HG02763 (cell line): ENCODE measurements around the gene GOLGA7B.

Source experiments
- ATAC-seq: cut with Tn5 transposase; IDR thresholded peaks from one replicate; pipeline ENCODE4 v1.9.1; 2021; ENCODE audit warnings: mild to moderate bottlenecking, moderate library complexity; ENCODE audit not compliant: unreplicated experiment

Gene GOLGA7B

DNA sequence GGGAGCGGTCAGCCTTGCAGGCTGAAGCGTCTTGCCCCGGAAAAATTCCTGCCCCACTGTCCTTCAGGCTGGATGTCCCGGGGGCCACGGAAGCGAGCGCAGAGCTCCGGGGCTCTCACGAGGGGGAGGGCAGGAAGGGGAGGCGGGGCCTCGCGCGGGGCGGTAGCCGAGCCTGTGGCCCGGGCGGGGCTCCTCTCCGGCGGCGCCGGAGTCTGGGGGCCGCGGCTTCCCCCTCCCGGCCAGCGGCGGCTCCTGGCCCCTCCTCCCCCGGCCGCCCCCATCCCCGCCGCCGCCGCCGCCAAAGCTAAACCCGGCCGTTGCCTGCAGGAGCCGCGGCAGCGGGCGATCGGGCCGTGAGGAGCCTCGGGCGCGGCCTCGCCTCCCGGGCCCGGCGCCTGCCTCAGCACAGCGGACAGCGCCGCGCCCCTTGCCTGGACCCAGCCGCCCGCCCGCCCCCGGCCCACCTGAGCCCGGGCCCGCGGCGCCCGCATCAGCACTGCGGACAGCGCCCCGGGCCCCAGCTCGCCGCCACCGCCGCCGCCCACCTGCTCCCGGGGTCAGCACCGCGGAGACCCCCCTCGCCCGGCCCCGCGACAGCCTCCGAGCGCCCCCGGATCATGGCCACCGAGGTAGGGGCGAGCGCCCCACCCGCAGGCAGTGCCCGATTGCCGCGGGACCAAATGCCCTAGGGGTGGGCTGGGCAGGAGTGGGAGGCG lies at the start of gene GOLGA7B:
Gene GOLGA7B (plus strand): TSS at position 157 of the 716 bp plus-strand sequence. CDS start 461 bp downstream, at position 618.
- no peak for ATAC-seq

DNA sequence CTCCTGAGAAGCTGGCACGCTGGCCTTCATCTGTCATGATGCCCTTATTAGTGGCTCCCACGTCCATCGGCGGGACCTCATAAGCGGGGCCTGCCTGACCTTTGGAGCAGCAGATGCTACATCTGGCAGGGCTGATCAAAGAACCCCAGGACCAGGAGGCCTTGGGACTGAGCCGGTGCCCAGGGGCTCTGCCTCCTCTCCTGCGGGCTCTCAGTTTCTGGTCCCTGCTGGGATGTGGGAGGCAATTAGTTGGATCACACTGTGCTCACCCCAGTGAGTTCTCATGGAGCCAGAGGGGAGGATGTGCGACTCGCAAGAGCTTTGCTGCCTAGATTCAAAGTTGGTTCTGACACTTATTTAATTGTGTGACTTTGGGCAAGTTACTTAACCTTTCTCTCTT lies 49.2 kb upstream of the GOLGA7B start:
- no peak for ATAC-seq

- ATAC-seq, result no peak
Measured at GRCh38 chr10:97801422-97801821, 48.2 kb upstream of the GOLGA7B start.

GRCh38 chr10:97805096-97805884 lies 44.4 kb upstream of the GOLGA7B start:
- no peak for ATAC-seq

- no peak for ATAC-seq
Measured at GRCh38 chr10:97805949-97806348, 43.7 kb upstream of the GOLGA7B start.

GRCh38 chr10:97810446-97810845 lies 39.2 kb upstream of the GOLGA7B start:
- no peak for ATAC-seq

DNA sequence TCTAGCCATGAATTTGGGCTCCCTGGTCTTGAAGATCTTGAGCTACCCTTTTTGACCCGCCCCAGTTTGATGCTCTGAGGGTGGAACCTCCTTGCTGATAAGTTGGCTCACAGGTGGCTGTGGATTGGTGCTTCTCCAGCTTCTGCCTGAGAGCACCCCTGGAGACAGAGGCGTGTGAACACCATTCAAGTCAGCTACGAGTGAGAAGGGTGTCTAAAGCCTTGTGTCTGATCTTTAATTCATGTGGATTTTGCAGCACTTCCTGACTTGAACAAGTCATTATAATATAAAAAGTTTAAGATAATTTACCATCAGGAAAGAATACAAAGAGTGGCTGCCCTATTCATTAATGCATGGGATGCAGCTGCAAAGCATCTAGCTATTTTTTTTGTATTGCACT lies 37.7 kb upstream of the GOLGA7B start:
- ATAC-seq, result no peak

GRCh38 chr10:97812696-97813095 lies 36.9 kb upstream of the GOLGA7B start:
- no peak for ATAC-seq

GRCh38 chr10:97813311-97813710 lies 36.3 kb upstream of the GOLGA7B start:
- no peak for ATAC-seq

DNA sequence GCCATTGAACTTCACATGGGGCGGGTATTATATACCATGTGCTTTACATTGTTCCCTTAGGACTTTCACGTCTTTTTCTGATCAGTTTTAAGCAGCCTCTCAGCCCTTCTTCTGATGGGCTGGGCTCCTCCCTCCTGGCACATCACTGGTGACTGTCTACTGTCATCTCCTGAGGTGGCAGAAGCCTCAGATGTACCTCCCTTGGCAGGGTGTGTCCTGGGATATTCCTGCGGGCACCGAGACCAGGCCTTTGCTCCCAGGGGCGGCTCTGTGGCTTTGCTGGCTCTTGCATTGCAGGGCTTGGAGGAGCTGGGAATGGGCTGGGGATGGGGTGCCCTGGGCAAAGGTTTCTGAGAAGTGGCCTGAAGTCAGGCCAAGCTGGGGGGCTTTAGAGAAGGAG lies 34.6 kb upstream of the GOLGA7B start:
- ATAC-seq, result no peak

- ATAC-seq, result no peak
Measured at GRCh38 chr10:97816609-97817008, 33.0 kb upstream of the GOLGA7B start.

DNA sequence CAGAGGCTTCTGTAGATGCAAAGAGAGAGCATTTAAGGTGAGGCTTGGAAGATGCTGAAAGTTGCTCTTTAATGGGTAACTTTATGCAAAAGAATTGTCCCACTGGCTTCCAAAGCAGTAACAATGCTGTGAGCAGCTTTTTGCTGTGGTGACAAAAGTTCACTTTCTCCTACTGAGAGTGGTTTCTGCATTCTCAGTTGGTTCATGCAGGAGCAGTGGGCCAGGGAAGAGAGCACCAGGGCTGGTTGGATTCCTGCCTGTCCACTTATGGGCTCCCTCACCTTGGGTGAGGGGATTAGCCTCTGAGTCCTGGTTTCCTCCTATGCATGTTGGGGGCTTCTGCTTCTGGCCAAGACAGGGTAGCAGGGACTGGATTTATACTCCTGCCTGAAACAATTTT lies 31.1 kb upstream of the GOLGA7B start:
- ATAC-seq, result no peak

- no peak for ATAC-seq
Measured at GRCh38 chr10:97820096-97820704, 29.4 kb upstream of the GOLGA7B start.

DNA sequence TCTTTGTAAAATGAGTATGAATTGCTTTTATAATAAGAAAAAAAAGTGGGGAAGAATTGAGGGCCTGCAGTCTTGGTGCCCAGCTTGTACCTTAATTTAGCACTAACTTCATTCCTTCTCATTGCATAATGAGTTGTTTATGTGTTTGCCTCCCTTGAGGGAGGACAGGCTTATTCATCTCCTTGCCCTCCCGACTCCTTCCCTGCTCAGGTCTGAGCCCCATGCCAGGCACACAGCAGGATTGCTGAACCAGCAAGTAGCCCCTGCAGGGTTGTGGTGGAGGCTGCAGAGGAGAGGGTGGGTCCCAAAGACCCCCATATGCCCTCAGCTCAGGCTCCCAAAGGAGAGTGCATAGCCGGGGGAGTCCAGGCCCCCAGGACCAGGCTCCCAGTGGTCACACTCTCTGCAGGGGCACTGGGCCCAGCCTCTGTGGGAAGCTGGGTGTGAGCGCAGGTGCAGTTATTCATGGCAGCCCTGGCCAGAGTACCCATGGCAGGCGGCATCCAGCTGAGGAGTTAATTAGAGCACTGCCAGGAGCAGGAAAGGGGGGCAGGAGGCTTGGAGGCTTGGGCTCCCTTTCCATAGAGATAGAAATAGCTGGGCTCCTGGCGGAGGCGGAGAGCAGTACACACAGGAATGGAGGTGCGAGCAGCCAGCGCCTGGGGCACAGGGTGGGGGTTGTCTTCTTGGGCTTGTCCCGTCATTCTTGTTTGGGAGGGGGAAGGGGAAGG lies 28.2 kb upstream of the GOLGA7B start:
- ATAC-seq, result no peak

DNA sequence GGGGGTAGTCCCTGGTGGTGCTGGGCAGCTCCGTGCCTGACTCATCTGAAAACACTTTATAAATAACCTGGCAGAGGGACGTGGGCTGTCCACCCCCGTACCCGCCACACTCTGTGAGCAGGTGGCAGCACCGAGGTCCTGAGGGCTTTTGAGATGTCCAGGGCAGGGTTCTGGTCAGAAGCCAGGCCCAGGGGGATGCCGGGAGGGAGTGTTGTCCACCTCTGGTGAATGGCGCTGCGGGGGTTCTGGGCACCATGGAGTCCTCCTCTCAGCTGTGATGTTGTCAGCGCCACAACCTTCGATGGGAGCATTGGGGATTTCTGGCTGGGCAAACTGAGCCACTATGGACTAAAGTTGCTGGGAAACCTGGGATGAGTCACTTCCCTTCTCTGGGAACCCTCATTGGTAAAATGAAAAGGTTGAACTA lies 27.4 kb upstream of the GOLGA7B start:
- ATAC-seq, result no peak

DNA sequence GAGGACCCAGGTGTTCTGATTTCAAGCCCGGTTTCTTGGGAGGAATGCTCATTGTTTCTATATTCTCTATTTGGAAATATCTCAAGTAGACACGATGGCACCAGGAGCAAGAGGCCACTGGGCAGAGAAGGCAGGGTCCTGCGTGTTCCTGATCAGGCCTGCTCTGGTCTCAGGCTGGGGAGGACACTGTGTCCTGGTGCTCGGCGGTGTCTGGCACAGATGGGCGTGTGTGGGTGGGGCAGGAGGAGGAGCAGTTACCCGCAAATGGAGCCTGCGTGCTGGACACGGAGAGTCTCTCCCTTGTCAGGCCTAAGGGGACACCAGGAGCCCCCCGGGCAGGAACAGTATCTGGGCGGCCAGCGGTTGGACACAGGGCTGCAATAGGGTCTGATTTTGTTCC lies 25.9 kb upstream of the GOLGA7B start:
- ATAC-seq, result no peak

DNA sequence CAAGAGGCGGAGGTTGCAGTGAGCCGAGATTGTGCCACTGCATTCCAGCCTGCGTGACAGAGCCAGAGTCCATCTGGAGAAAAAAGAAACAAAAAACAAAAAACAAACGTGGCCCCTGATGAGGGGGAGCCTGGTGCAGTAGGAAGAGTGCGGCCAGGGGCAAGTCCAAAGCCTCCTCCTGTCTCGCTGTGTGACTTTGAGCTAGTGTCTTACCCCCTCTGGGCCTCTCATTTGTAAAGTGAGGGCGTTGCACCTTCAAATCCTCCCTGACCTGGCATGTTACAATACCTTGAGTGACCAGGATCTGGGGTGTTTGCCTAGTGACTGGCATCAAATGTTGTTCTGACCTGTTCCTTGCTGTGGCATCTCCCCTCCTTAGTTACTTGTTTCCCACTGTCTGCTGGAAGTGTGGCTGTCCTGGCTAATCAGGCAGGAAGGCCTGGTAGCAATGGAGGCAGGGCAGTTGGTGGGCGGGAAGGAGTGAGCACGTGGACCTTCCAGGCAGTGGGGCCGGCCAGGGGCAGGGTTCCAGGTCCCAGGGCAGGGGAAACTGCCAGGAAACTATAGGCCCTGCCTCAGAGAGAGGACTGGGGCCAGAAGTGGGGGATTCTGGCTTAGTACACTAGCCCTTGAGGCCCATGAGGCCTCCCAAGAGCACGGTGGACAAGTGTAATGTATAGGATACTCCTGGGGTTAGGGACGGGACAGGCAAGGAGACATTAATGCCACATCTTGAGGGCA lies 24.5 kb upstream of the GOLGA7B start:
- no peak for ATAC-seq

GRCh38 chr10:97826892-97827291 lies 22.8 kb upstream of the GOLGA7B start:
- no peak for ATAC-seq

DNA sequence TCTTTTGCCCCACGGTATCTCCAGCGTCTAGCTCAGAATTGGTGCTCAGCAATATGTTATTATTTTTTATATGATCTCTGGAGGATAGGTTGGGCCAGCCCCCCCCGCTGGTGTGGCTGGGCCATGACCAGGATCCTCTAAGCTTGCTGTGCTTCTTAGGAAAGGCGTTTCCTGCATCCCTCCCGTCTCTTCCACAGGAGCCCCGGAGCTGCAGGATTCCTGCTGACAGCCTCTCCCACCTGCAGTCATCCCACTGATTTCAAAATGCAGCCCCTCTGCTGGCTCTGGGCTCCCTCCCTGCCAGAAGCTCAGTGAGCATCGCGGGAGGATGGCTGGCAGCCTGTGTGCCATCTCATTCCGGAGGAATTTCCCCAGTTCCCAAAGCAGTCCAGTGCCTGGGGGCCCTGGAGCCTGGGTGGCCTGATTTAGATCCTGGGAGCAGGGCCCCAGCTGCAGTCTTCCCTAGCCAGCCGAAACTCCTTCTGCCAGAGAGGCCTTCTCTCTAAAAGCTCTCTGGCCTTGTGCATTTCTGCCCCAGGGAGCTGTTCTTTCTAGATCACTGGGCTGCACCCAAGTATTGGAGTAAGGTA lies 21.8 kb upstream of the GOLGA7B start:
- ATAC-seq, result no peak

GRCh38 chr10:97828721-97829120 lies 20.9 kb upstream of the GOLGA7B start:
- ATAC-seq, result no peak
